PC-3 (cell line): ENCODE measurements around the gene AFF1. TPM values are rescaled to one million over a fixed set of nuclear protein-coding genes. Genes with fewer than 3 reads are reported as not detected.

Source experiments
- ATAC-seq: fragments of 200-7000 bp; cut with Tn5 transposase; 2 replicates; pipeline ENCODE4 v1.9.1; 2020; ENCODE audit warnings: mild to moderate bottlenecking, moderate library complexity
- BruUV-seq: library from RNA; stranded (reverse); fragments of 400-500 nt; replicated peaks from 2 replicates; lab custom pipeline; 2021; lab: Mats Ljungman, UMichigan
- CTCF ChIA-PET: fragments of 300-600 bp; sonication (Branson Sonifier 250); formaldehyde crosslinking; loops from one replicate; lab custom pipeline; 2022; ENCODE audit warnings: antibody characterized with exemption; lab: Charles Lee
- POLR2A ChIA-PET: fragments of 300-600 bp; sonication (Branson Sonifier 250); formaldehyde crosslinking; loops from one replicate; lab custom pipeline; 2022; ENCODE audit warnings: antibody characterized with exemption; ENCODE audit not compliant: unreplicated experiment; lab: Charles Lee
- DNase-seq: peaks from one replicate; pipeline ENCODE4 v3.0.0-alpha.2; 2015
- H2AFZ ChIP-seq: fragments of 300-600 bp; sonication (generic); 2 replicates; pipeline ENCODE4 v1.6.0; 2016; ENCODE audit warnings: antibody characterized with exemption, low read length
- H3F3A ChIP-seq: fragments of 300-600 bp; sonication (generic); one replicate; pipeline ENCODE4 v1.6.0; 2017; ENCODE audit warnings: antibody characterized with exemption, low read length, control low read depth, mild to moderate bottlenecking; ENCODE audit not compliant: unreplicated experiment
- H3K27ac ChIP-seq: fragments of 300-600 bp; sonication (generic); 2 replicates; pipeline ENCODE4 v1.5.1; 2016; ENCODE audit warnings: mild to moderate bottlenecking, low read length
- H3K27me3 ChIP-seq: fragments of 300-600 bp; sonication (generic); 2 replicates; pipeline ENCODE4 v1.6.1; 2016; ENCODE audit warnings: low read length, mixed read lengths
- H3K36me3 ChIP-seq: fragments of 300-600 bp; sonication (generic); 2 replicates; pipeline ENCODE4 v1.6.1; 2016; ENCODE audit warnings: low read depth, mixed run types, low read length, mixed read lengths
- H3K4me1 ChIP-seq: fragments of 300-600 bp; sonication (generic); 2 replicates; pipeline ENCODE4 v1.5.1; 2016; ENCODE audit warnings: low read length; ENCODE audit not compliant: insufficient read depth
- H3K4me2 ChIP-seq: fragments of 300-600 bp; sonication (generic); 2 replicates; pipeline ENCODE4 v1.6.0; 2016; ENCODE audit warnings: low read length
- H3K4me3 ChIP-seq: fragments of 300-600 bp; sonication (generic); 2 replicates; pipeline ENCODE4 v1.5.1; 2016; ENCODE audit warnings: mild to moderate bottlenecking, low read length, mixed read lengths
- H3K79me2 ChIP-seq: fragments of 300-600 bp; sonication (generic); 2 replicates; pipeline ENCODE4 v1.6.1; 2017; ENCODE audit warnings: low read length, mixed read lengths
- H3K9ac ChIP-seq: fragments of 300-600 bp; sonication (generic); 2 replicates; pipeline ENCODE4 v1.6.0; 2016; ENCODE audit warnings: mild to moderate bottlenecking, low read length
- H3K9me2 ChIP-seq: fragments of 300-600 bp; sonication (generic); replicated peaks from 2 replicates; pipeline ENCODE4 v1.6.1; 2016; ENCODE audit warnings: mixed run types, low read length, mixed read lengths
- H3K9me3 ChIP-seq: fragments of 300-600 bp; sonication (generic); 2 replicates; pipeline ENCODE4 v1.6.1; 2016; ENCODE audit warnings: low read length, mixed read lengths
- H4K20me1 ChIP-seq: fragments of 300-600 bp; sonication (generic); 2 replicates; pipeline ENCODE4 v1.6.1; 2016; ENCODE audit warnings: low read length, mixed read lengths
- EZH2 ChIP-seq: fragments of 300-600 bp; sonication (generic); IDR thresholded peaks from one replicate; pipeline ENCODE4 v1.6.1; 2017; ENCODE audit warnings: antibody characterized with exemption, mild to moderate bottlenecking, low read length; ENCODE audit not compliant: unreplicated experiment
- EZH2phosphoT487 ChIP-seq: fragments of 300-600 bp; sonication (generic); IDR thresholded peaks from 2 replicates; pipeline ENCODE4 v1.6.1; 2018; ENCODE audit warnings: mild to moderate bottlenecking, antibody characterized with exemption, low read length, borderline replicate concordance
- intact Hi-C: fragments of 100-400 bp; cut with micrococcal nuclease; formaldehyde crosslinking; loops from 2 replicates; pipeline ENCODE4 v1.9.0; 2023
- total RNA-seq: library from RNA; depleted of rRNA; stranded (reverse); fragments of >200 nt; gene quantifications from 2 replicates; pipeline ENCODE4 v1.2.3, GENCODE V29; 2014
- TF ChIP-seq, protein P1 (sequence below): fragments of 300-600 bp; sonication (generic); conservative IDR thresholded peaks from 2 replicates; pipeline ENCODE4 v1.5.1; 2017; ENCODE audit warnings: antibody characterized with exemption, low read depth, mild to moderate bottlenecking, low read length

AFF1 gene
- total RNA-seq, 1 experiment from 2014 or later = 8.1 TPM

DNA sequence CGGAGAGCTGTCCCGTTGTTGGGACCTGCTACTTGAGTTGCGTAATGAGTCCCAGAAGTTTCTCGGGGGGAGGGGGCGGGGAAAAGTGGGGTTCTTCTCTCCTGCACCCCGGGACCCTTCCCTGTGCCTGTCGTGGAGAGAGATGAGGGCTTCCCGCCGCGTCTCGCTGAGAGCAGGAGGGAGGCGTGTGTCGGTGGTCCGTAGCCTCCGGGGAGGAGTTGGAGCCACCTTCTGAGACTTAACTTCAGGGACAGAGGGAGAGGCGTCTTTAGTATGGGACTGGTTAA is 698 bp downstream of the AFF1 start:
- CTCF ChIA-PET = no interaction called here
- BruUV-seq = TSS peak; percentile 74
- Histone ChIP-seq H3K4me2 (peak overlapping the region; percentile 97), H3K36me3 (no peaks in the 10 kb centered on the region), H3K27ac (peak overlapping the region; percentile 87), H2AFZ (peak overlapping the region; percentile 73), H3K27me3 (no peaks in the 10 kb centered on the region), H3K9ac (peak overlapping the region; percentile 84), H3K9me3 (no peaks in the 10 kb centered on the region), H3K79me2 (peaks cover 43% of the 10 kb centered on the region), H4K20me1 (no peaks in the 10 kb centered on the region), H3F3A (no peaks in the 10 kb centered on the region), H3K4me1 (peaks cover 29% of the 10 kb centered on the region), H3K4me3 (peak overlapping the region; percentile 83), H3K9me2 (no peaks in the 10 kb centered on the region)
- POLR2A ChIA-PET = interaction anchor here (0.7 to 1.6 kb wide), 2 partner anchors 71 to 76 kb away, joined by 3 to 15 read pairs; no protein-coding TSS in a partner anchor
- no peak for DNase-seq
- TF ChIP-seq, protein P1, sequence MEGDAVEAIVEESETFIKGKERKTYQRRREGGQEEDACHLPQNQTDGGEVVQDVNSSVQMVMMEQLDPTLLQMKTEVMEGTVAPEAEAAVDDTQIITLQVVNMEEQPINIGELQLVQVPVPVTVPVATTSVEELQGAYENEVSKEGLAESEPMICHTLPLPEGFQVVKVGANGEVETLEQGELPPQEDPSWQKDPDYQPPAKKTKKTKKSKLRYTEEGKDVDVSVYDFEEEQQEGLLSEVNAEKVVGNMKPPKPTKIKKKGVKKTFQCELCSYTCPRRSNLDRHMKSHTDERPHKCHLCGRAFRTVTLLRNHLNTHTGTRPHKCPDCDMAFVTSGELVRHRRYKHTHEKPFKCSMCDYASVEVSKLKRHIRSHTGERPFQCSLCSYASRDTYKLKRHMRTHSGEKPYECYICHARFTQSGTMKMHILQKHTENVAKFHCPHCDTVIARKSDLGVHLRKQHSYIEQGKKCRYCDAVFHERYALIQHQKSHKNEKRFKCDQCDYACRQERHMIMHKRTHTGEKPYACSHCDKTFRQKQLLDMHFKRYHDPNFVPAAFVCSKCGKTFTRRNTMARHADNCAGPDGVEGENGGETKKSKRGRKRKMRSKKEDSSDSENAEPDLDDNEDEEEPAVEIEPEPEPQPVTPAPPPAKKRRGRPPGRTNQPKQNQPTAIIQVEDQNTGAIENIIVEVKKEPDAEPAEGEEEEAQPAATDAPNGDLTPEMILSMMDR = no peak
- TF ChIP-seq EZH2 = no peak
- TF ChIP-seq EZH2phosphoT487 = no peak
- ATAC-seq = no peak
- intact Hi-C loops = loop anchor here (1.0 to 5.0 kb wide), 3 partner anchors 71 to 157 kb away; no protein-coding TSS in a partner anchor

DNA sequence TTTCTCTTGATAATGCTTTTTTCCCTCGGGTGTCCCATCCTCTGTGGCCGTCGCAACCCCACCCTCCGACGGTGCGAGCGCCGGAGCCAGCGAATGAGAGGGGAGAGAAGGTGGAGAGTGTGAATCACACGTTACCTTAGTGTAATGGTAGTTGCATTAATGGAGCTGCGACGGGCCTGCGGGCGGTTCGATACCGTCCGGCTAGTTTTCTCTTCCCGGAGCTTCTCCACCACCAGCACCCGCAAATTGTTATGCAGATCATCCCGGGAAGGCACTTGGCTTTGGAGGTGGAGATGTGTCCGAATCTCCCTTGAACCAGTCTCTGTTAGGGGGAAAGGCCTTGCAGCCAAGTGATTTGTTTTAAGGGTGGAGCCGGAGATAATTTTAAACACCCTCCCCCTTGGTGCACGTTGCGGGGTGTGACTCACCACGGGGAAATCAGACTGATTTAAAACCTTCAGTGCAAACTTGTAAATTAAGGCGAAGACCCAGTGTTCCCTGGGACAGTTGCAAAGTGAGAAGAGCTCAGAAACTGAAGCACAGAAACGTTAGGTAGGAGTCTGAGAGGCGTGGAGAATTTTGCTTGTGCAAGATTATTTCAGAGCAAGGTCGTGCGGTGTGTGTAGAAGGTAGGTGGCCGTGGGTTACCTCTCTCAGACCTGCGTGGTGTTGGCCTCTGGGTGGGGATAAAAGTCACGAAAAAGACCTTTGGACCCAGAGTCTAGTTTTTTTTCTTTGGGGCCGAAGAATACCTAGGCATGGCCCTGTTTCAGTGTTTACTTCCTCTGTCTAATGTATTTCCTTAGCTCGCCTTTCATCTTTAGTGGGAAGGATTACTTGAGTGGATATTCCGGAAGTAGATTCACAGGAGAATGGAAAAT is 1.3 kb downstream of the AFF1 start:
- ChIA-PET POLR2A (interaction anchor here (0.6 to 1.6 kb wide), 4 partner anchors 13 to 1111 kb away, joined by 3 to 15 read pairs (median 8); no protein-coding TSS in a partner anchor), CTCF (interaction anchor here (0.6 to 1.3 kb wide), 3 partner anchors 70 to 156 kb away, joined by 3 to 4 read pairs (median 3); no protein-coding TSS in a partner anchor)
- Histone ChIP-seq H3K27me3 (no peaks in the 10 kb centered on the region), H3K9ac (peak overlapping the region; percentile 84), H3K27ac (peak overlapping the region; percentile 87), H3K4me1 (peaks cover 29% of the 10 kb centered on the region), H3F3A (no peaks in the 10 kb centered on the region), H3K4me2 (peak overlapping the region; percentile 97), H3K4me3 (peak overlapping the region; percentile 83), H4K20me1 (no peaks in the 10 kb centered on the region), H3K36me3 (no peaks in the 10 kb centered on the region), H3K9me2 (no peaks in the 10 kb centered on the region), H2AFZ (peak overlapping the region; percentile 73), H3K9me3 (no peaks in the 10 kb centered on the region), H3K79me2 (peaks cover 48% of the 10 kb centered on the region)
- intact Hi-C loops = loop anchor here (1.0 to 5.0 kb wide), 3 partner anchors 70 to 156 kb away; no protein-coding TSS in a partner anchor
- BruUV-seq = TSS peak; percentile 61
- TF ChIP-seq EZH2 (no peak), EZH2phosphoT487 (no peak)
- TF ChIP-seq, protein P1 = no peak
- DNase-seq (peak; percentile 77), ATAC-seq (peak; percentile 53)
